Stimulated activated CD4-positive, alpha-beta T cell treated with anti-CD3 and anti-CD28 coated beads, TNF-alpha, amount 100 ng/mL, for 24 hours (primary cell): ENCODE measurements around the gene KIRREL1.

ENCODE experiments used
- DNase-seq, 3 experiments: peaks; one replicate each; pipeline ENCODE4 v3.0.0-alpha.2; 2020; ENCODE audit warnings: low read depth in 3 of 3

The KIRREL1 gene

GRCh38 chr1:158035014-158035413 lies 41.6 kb downstream of the KIRREL1 start:
- DNase-seq = no peak

GRCh38 chr1:158035976-158036583 lies 42.6 kb downstream of the KIRREL1 start:
- no peak for DNase-seq

GRCh38 chr1:158037008-158037865 lies 43.8 kb downstream of the KIRREL1 start:
- no peak for DNase-seq

- no peak for DNase-seq
Observed at GRCh38 chr1:158037866-158038359, 44.5 kb downstream of the KIRREL1 start.

- no peak for DNase-seq
Observed at GRCh38 chr1:158038793-158039192, 45.3 kb downstream of the KIRREL1 start.

GRCh38 chr1:158039380-158039779 lies 45.9 kb downstream of the KIRREL1 start:
- DNase-seq = no peak

- no peak for DNase-seq
Observed at GRCh38 chr1:158040323-158040722, 46.9 kb downstream of the KIRREL1 start.

- DNase-seq = no peak
Observed at GRCh38 chr1:158043232-158043631, 49.8 kb downstream of the KIRREL1 start.

GRCh38 chr1:158045639-158046038 lies 52.2 kb downstream of the KIRREL1 start:
- DNase-seq = no peak

- DNase-seq = no peak
Observed at GRCh38 chr1:158046715-158047510, 53.5 kb downstream of the KIRREL1 start.

GRCh38 chr1:158048371-158049067 lies 55.1 kb downstream of the KIRREL1 start:
- no peak for DNase-seq

GRCh38 chr1:158049853-158050252 lies 56.4 kb downstream of the KIRREL1 start:
- DNase-seq = no peak

GRCh38 chr1:158053276-158053675 lies 59.8 kb downstream of the KIRREL1 start:
- DNase-seq = no peak

GRCh38 chr1:158054721-158055120 lies 61.3 kb downstream of the KIRREL1 start:
- no peak for DNase-seq

- no peak for DNase-seq
Observed at GRCh38 chr1:158055854-158056253, 62.4 kb downstream of the KIRREL1 start.

- no peak for DNase-seq
Observed at GRCh38 chr1:158056498-158056897, 63.1 kb downstream of the KIRREL1 start.

- no peak for DNase-seq
Observed at GRCh38 chr1:158058237-158058985, 65.0 kb downstream of the KIRREL1 start.

- no peak for DNase-seq
Observed at GRCh38 chr1:158059984-158060383, 66.5 kb downstream of the KIRREL1 start.

- DNase-seq = no peak
Observed at GRCh38 chr1:158062174-158062573, 68.7 kb downstream of the KIRREL1 start.

- no peak for DNase-seq
Observed at GRCh38 chr1:158067662-158068061, 74.2 kb downstream of the KIRREL1 start.

- no peak for DNase-seq
Observed at GRCh38 chr1:158068918-158069317, 75.5 kb downstream of the KIRREL1 start.
